NCI-H1092 (cell line): ENCODE results near the gene SDK1.
A peak's percentile ranks its signal among the peaks of the same experiment; 100 is the strongest.
"Not testable (repeated sequence)": the region's sequence is repeated elsewhere in the genome, so short reads cannot be mapped to it uniquely, and the experiment has no call there.

Experiments used
- DNase-seq: peaks from one replicate; lab custom pipeline; 2025; lab: John Stamatoyannopoulos, UW

SDK1 gene

GRCh38 chr7:3582145-3582544, 281.1 kb downstream of the SDK1 start:
- not testable (repeated sequence) for DNase-seq

- DNase-seq, result no peak
Measured at GRCh38 chr7:3585826-3586225, 284.8 kb downstream of the SDK1 start.

GRCh38 chr7:3588341-3588740, 287.3 kb downstream of the SDK1 start:
- DNase-seq, result no peak

GRCh38 chr7:3589752-3590151, 288.7 kb downstream of the SDK1 start:
- no peak for DNase-seq

GRCh38 chr7:3591219-3591618, 290.2 kb downstream of the SDK1 start:
- no peak for DNase-seq

- no peak for DNase-seq
Measured at GRCh38 chr7:3591944-3592343, 290.9 kb downstream of the SDK1 start.

- peak; percentile 45 for DNase-seq
Measured at GRCh38 chr7:3592401-3593134, 291.5 kb downstream of the SDK1 start.

GRCh38 chr7:3594901-3595300, 293.8 kb downstream of the SDK1 start:
- no peak for DNase-seq

- DNase-seq, result no peak
Measured at GRCh38 chr7:3598854-3599253, 297.8 kb downstream of the SDK1 start.

GRCh38 chr7:3605222-3605621, 304.2 kb downstream of the SDK1 start:
- no peak for DNase-seq

- DNase-seq, result no peak
Measured at GRCh38 chr7:3606436-3606835, 305.4 kb downstream of the SDK1 start.

- DNase-seq, result no peak
Measured at GRCh38 chr7:3607847-3608246, 306.8 kb downstream of the SDK1 start.

- peak; percentile 63 for DNase-seq
Measured at GRCh38 chr7:3616306-3616705, 315.3 kb downstream of the SDK1 start.

- no peak for DNase-seq
Measured at GRCh38 chr7:3630081-3630480, 329.0 kb downstream of the SDK1 start.

- no peak for DNase-seq
Measured at GRCh38 chr7:3634396-3634795, 333.3 kb downstream of the SDK1 start.

- DNase-seq, result no peak
Measured at GRCh38 chr7:3636131-3636860, 335.2 kb downstream of the SDK1 start.

- DNase-seq, result no peak
Measured at GRCh38 chr7:3639253-3639652, 338.2 kb downstream of the SDK1 start.

- DNase-seq, result no peak
Measured at GRCh38 chr7:3641582-3641981, 340.5 kb downstream of the SDK1 start.

- no peak for DNase-seq
Measured at GRCh38 chr7:3643091-3643490, 342.0 kb downstream of the SDK1 start.

- DNase-seq, result no peak
Measured at GRCh38 chr7:3648276-3648675, 347.2 kb downstream of the SDK1 start.

GRCh38 chr7:3649250-3649649, 348.2 kb downstream of the SDK1 start:
- no peak for DNase-seq

- DNase-seq, result no peak
Measured at GRCh38 chr7:3649678-3650440, 348.8 kb downstream of the SDK1 start.

- no peak for DNase-seq
Measured at GRCh38 chr7:3650844-3651243, 349.8 kb downstream of the SDK1 start.
